HG03520 (cell line): ENCODE results near the gene FGGY.

Experiments used
- ATAC-seq: cut with Tn5 transposase; IDR thresholded peaks from one replicate; pipeline ENCODE4 v1.9.1; 2021; ENCODE audit warnings: mild to moderate bottlenecking, moderate library complexity; ENCODE audit not compliant: unreplicated experiment

Gene FGGY

GRCh38 chr1:59779949-59780348 lies 483.1 kb downstream of the FGGY start:
- ATAC-seq: no peak

- no peak for ATAC-seq
These were observed 491.9 kb downstream of the FGGY start for GRCh38 chr1:59788825-59789224.

GRCh38 chr1:59798600-59798999 lies 501.7 kb downstream of the FGGY start:
- ATAC-seq: no peak

GRCh38 chr1:59803458-59804038 lies 506.7 kb downstream of the FGGY start:
- ATAC-seq: no peak

GRCh38 chr1:59804301-59804700 lies 507.4 kb downstream of the FGGY start:
- ATAC-seq: no peak

GRCh38 chr1:59805554-59805953 lies 508.7 kb downstream of the FGGY start:
- no peak for ATAC-seq
